Gastrocnemius medialis (tissue), 4 donors: ENCODE results near the gene CENPO.
"Not testable (repeated sequence)": the region's sequence is repeated elsewhere in the genome, so short reads cannot be mapped to it uniquely, and the experiment has no call there.

Experiments used
- CTCF ChIP-seq, 5 experiments: fragments of 450-650 bp in 3 of 5; fragments of 200-600 bp in 2 of 5; sonication (generic) in 2 of 5; IDR thresholded peaks in 4 of 5; conservative IDR thresholded peaks in 1 of 5; 1 replicate in 4 of 5; 2 replicates in 1 of 5; pipeline ENCODE4 v1.5.1; 2016 to 2019; ENCODE audit warnings: antibody characterized with exemption in 5 of 5, mild to moderate bottlenecking in 3 of 5, moderate library complexity in 3 of 5
- POLR2A ChIP-seq, 2 donors: fragments of 450-650 bp; IDR thresholded peaks; one replicate each; pipeline ENCODE4 v1.6.1; 2017; ENCODE audit warnings: antibody characterized with exemption in 2 of 2, mild to moderate bottlenecking in 2 of 2, moderate library complexity in 2 of 2

GRCh38 chr2:24835411-24835810 is 42.2 kb downstream of the CENPO start:
- TF ChIP-seq CTCF (IDR thresholded peaks at IDR 0.05 in 4 of 5, conservative IDR thresholded peaks at IDR 0.05 in 1 of 5); POLR2A (IDR thresholded peaks at IDR 0.05): not testable (repeated sequence)
